Measurements from ENCODE around the gene ZNRF3.
"Not testable (repeated sequence)": the region's sequence is repeated elsewhere in the genome, so short reads cannot be mapped to it uniquely, and the experiment has no call there.

The ZNRF3 gene

DNA sequence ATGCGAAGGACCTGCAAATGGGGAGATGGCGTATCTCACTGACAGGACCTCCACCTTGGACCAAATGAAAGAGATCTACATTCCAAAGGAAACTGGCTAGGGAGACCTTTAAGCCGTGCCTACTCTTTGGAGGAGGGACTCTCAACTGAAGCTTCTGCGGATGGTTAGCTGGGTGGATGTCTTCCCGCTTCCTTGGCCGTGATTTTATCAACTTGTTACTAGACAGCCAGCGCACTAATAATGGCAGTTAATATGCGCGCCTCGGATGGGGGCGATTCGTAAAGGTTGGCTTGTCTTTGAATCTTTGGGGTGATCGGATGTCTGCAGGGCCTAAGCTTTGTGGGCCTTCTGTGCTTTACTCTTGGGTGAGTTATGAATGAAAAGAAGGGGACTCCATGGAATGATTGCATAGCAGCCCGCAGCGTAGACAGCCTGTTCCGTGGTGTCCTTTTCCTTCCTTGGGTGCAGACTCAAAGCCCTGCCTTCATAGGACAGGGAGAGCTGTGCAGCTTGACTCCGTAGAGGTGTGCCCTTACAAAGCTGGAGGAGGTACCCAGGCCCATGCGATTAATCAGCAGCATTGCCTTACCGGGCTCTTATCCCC is 1.5 kb downstream of the ZNRF3 start:
- no peak for DNase-seq (ENCODE audit: low read depth, low spot score)

DNA sequence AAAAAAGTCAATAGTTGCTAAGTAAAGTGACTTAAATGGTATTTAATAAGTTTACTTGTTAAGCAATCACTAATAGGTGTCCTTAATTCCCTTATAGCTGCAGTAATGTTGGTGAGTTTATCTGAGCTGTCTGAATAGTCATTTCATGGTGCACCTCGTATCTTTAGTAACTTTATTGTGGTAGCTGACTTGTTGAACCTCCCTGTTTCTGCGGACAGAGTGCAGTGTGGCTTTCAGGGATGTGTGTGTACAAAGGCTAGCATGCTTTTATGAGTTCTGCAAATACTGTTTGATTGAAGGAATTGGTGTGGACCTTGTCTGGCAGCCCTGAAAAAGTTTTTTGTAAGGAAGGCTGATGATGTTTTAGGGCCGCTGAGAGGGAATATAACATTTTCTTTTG is 2.6 kb downstream of the ZNRF3 start:
- DNase-seq (ENCODE audit: low read depth, low spot score) = no peak

DNA sequence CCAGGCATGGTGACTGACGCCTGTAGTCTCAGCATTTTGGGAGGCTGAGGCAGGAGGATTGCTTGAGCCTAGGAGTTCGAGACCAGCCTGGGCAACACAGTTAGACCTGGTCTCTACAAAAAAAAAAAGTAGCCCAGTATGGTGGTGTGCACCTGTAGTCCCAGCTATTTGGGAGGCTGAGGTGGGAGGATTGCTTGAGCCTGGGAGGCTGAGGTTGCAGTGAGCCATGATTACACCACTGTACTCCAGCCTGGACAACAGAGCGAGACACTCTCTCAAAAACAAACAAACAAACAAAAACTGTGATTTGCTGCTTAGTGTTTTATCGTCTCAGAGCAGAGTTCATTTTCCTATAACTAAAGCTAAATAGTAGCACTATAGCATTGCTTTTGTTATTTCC is 3.3 kb downstream of the ZNRF3 start:
- DNase-seq (ENCODE audit: low read depth, low spot score) = not testable (repeated sequence)

DNA sequence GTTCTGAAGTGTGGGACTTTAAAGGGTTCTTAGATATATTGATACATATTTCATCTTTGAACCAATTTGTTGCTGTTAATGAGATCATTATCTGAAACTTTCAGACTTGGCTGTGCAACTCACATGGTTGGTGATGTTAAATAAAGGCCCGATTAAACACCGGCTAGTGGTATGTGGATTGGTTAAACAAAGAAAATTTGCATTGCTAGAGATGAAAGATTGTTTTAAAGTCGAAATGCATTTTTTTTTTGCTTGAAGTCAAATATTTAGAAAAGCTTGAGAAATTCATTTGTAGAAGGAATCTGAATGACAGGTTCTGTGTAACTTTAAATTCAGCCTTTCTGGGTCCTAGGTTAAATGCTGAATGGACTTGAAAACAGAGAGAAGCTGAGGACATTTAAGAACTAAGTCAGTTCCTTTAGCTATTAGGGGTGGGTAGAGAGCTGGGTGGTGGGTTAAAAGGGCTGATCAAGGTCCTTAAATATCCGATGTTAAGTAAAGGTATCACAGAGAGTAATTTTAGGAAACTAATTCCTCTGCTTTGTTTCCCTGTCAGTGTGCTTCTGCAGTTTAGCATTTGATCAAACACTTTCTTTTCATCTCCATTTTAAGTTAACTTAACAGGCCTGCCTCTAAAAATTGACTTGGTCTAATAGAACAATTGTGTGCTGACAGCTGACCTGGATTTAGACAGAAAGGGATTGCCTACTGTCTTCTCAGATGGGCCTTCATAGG is 4.5 kb downstream of the ZNRF3 start:
- no peak for DNase-seq (ENCODE audit: low read depth, low spot score)

DNA sequence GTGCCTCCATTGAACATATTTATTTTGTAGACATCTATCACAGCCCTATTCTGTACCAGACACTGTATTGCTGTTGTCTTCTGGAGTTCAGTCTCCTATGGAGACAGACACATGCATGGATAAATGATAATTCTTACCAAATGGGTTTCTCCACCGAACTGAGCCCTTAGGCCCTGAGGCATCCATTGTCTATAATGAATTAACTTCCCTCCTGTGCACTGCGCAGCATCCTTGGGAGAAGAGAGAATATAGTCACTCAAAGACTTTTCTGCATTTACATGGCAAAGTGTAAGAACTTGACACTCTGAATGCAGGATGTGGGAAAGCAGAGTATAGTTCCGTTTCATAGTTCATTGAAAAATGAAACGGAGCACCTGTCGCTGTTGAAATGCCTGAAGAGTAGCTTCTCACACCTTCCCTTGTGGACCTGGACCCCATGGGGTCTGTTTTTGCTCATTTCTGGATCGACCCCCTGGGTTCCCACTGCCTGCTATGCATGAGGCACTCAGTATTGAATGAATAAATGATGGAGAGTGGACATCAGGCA is 6.2 kb downstream of the ZNRF3 start:
- DNase-seq (ENCODE audit: low read depth, low spot score) = no peak

DNA sequence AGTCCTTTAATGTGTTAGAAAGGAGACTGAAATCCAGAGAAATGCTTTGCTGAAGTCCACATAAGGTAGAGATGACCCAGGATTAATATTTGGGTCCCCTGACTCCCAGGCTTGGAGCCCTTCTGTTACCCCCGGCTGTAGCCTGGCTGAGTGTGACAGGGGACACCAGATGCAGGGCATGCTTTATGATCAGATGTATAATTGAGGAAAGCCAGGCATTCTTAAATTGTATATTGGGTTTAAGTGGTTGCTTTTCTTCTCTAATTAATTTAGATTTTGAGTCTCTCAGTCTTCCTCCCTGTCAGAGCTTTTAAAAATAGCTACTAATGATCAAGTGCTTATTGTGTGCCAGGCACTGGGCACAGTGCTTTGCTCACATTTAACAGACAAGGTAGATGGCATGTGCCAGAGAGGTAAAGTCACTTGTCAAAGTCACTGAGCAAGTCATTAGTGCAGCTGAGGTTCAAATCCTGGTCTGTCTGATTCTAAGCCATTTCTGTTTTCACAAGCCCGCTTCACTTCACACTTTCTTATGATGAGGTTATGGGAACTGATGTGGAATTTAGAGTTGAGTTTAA is 7.9 kb downstream of the ZNRF3 start:
- DNase-seq (ENCODE audit: low read depth, low spot score) = no peak

DNA sequence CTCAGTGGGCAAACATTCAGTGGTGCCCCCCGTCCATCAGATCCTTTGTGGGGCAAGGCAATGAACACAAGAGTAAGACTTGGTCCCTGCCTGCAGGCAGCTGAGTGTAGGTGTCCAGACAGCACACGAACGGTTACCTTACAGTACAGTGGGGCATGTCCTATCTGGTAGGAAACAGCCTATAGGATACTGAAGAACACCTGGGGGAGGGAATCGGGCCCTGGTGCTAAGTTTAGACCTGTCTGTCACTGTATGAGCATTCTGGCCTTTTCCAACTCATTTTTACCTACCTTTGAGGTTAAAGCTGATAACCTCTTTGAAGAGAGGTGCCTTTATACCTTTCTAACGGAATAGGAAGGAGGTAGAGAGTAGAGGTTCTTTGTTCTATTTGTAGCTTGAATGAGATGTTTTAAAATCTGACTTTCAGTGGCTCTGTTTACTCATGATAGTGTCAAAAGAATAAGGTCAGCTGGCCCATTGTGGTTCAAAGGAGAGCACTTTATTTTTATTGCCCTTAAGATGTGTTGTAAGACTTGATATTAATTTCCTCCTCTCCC is 8.9 kb downstream of the ZNRF3 start:
- no peak for DNase-seq (ENCODE audit: low read depth, low spot score)

DNA sequence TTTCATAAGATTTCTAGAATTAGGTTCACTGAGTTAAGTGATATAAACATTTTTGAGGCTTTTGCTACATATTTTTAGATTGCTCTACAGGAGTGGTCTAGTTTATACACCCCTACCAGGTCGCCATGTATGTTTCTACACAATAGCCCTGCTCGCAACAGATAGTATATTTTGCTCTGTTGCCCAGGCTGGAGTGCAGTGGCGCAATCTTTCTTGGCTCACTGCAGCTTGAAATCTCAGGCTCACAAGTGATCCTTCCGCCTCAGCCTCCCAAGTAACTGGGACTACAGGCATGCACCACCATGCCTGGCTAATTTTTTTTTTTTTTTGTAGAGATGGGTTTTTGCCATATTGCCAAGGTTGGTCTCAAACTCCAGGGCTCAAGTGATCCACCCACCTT is 10.4 kb downstream of the ZNRF3 start:
- DNase-seq (ENCODE audit: low read depth, low spot score) = no peak

DNA sequence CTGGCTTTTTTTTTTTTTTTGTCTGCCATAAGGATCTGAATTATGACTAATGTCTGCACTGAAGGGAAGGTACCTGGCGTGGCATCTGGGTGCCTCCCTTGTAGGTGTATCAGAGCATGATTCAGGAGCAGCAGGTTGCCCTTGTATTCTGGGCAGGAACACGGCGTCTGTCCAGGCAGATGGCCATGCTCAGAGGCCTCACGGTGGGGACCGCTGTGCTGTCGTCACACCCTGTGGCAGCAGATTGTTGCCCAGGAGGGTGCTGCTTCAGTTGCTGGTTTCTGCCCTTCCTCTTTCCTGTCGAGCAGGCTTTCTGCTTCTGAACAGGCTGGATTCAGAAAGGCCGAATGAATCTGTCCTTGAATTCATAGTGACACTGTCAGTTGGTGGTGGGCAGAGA is 11.0 kb downstream of the ZNRF3 start:
- DNase-seq (ENCODE audit: low read depth, low spot score) = no peak

DNA sequence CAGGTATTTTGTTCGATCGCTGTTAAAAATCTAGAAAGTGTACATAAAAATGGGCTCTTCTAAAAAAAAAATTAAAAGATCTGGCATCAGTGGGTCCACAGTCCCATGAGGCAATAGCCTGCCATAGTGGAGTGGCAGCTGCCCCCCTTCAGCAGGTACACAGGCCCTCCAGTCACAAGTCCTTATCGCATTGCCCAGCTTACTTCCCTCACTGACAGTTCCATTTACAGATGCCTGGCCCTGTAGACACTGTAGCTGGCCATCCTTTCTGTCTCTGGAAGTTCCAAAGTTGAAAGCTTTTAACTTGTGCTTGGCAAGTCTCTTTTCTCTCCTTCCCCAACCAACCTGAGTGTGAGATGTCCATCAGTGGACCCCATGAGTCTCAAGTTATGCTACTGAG is 11.4 kb downstream of the ZNRF3 start:
- no peak for DNase-seq (ENCODE audit: low read depth, low spot score)

DNA sequence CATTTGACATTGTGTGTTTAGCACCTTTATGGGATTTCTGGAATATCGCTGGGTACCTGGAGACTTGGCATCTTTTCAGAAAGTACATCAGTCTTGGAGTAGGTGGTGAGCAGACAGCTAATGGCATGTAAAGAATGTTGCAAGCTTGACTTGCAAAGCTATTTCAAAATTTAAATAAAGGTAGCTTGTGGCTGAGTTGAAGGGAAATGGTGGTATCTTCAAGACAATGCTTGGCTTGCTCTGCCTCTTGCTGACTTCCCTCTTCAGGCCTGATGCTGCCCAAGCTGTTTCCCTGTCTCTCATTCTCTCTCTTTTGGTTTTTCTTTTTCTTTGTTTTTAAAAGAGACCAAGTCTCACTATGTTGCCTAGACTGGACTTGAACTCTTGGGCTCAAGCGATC is 13.2 kb downstream of the ZNRF3 start:
- DNase-seq (ENCODE audit: low read depth, low spot score) = no peak

DNA sequence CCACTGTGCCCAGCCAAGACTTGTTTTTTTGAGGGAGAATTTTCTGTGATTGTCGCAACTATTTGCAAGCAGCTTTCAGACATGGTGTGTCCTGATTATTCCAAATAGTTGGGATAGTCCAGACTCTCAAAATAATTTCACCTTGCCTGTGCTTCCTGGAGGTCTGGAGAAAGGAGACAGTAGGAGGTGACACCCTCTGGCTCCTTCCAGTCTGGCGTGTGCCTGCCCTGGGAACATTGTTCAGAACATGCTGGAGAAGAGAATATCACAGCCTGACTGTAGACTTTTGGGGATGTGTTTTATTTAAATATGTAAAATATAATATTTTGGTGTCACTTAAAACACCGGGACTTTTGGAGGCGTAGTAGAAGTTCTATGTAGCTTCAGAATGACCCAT is 14.9 kb downstream of the ZNRF3 start:
- no peak for DNase-seq (ENCODE audit: low read depth, low spot score)

DNA sequence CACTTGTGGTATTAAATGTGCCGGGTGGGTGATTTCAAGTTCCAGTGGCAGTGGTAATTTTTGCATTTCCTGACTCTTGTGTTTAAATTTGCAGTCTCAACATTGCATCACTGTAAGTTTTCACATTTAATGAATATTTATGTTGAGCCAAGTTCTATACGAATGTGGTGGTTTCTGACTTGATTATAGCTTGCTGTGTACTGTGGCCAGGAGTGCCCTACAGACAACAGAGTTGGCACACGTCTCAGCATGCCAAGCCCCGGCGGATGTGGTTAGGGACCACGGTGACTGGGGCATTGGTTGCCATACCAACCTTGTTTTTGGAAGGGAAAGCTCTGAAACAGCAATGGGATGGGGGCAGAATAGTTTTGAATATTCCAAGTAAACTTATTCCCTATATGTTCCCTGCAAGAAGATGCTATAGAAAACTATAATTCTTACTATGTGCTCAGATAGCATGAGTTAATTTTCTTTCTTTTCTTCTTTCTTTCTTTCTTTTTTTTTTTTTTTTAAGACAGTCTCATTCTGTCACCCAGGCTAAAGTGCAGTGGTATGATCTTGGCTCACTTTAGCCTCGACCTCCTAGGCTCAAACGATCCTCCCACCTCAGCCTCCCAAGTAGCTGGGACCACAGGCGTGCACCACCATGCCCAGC is 16.0 kb downstream of the ZNRF3 start:
- no peak for DNase-seq (ENCODE audit: low read depth, low spot score)

DNA sequence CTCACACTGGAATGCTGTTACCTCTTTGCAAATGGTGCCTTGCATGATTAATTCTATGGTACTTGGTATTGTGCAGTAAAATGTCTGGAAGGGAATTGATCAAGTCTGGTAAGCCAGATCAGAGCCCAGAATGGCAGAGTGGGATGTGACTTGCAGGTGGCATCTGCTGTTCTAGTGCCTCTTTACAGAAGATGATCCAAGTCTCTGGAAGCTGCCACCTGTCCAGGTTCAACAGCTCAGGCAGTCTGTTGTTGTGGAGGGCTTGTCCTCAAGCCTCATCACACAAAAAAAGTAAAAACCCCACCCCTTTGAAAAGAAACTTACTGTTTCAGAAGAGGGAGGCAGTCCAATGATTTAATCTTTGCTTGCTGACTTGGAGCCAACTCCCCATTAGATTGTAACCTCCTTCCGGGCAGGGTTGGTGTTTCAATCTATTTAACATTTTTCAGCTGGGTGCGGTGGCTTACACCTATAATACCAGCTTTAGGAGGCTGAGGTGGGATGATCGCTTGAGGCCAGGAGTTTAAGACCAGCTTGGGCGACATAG is 17.1 kb downstream of the ZNRF3 start:
- no peak for DNase-seq (ENCODE audit: low read depth, low spot score)

DNA sequence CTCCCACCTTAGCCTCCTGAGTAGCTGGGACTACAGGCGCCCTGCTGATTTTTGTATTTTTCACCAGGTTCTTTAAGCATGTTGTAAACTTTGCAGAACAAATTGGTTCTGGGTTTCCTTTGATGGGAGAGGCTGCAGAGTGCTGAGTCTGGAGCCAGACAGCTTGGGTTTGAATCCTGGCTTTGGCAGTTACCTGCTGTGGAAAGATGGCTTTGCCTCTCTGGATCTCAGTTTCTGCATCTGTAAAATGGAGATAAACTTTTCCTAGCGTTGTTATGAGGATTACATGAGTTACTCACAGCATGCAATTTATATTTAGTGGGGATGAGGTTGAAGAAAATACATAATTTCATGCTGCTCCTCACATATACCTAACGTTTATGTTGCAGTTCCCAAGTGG is 19.1 kb downstream of the ZNRF3 start:
- DNase-seq (ENCODE audit: low read depth, low spot score) = no peak

DNA sequence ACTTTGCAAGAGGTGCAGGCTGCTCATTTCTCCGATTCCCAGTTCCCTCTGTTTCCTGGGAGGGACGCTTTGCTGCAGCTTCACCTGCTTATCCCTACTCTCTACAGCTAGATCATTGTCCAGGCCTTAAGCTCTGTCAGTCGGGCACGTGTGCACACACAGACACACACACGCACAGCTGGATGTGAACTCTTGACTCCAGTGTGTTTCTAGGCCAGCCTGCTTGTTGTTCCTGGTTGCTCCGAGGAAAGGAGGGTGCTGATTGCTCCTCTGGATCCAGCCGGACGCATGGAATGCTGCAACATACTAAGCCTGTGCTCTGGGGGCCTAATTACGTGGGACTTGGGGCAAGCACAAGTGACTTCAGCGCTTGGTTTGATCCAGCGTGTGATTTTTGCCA is 19.7 kb downstream of the ZNRF3 start:
- DNase-seq (ENCODE audit: low read depth, low spot score) = no peak

DNA sequence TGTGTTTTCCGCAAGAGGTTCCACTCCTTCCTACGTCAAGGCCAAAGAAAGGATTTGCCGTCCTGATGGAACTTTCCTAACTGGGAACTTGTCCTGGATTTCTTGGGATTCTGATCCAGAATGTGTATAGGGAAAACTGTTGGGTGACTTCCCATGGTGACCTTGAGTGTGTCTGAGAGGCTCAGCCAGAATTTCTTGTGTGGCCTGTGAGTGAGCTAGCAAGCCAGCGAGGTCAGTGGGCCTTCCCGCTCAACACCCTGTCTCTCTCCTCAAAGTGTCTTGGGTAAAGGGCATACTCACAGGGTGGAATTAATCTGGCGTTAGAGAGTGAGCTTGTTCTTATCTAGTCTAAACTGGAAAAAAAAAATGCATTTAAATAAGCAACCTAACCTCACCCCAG is 20.4 kb downstream of the ZNRF3 start:
- DNase-seq (ENCODE audit: low read depth, low spot score) = no peak

DNA sequence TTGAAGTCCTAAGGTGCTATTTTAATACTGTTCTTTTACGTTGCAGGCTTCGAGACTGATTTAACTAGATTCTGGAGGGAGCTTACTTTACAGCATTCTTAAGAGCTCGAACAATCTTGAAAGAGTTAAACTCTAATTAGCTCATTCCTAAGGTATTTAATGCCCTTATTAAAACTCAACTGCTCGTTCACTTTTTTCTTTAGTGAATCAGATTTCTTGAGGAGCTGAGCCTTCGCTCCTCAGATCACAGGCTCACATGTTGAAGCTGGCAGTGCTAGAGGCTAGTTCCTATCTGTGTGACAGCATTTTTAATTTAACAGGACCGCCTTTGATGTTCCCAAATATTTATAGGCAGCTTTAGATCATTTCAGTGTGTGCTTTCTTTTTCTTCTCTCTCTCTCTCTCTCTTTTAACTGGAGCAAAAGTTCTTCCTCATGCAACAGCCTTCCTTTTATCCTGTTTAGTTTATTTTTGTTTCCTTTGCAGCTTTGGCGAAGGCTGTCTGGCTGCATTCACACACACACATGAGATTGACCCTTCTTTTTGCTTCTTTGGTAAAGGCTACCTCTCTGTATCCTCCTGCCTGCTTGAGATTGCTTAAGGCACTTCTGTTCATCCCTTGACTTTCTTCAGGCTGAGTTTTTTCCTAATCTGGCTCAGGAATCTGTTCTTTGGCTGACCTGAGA is 21.0 kb downstream of the ZNRF3 start:
- no peak for DNase-seq (ENCODE audit: low read depth, low spot score)

DNA sequence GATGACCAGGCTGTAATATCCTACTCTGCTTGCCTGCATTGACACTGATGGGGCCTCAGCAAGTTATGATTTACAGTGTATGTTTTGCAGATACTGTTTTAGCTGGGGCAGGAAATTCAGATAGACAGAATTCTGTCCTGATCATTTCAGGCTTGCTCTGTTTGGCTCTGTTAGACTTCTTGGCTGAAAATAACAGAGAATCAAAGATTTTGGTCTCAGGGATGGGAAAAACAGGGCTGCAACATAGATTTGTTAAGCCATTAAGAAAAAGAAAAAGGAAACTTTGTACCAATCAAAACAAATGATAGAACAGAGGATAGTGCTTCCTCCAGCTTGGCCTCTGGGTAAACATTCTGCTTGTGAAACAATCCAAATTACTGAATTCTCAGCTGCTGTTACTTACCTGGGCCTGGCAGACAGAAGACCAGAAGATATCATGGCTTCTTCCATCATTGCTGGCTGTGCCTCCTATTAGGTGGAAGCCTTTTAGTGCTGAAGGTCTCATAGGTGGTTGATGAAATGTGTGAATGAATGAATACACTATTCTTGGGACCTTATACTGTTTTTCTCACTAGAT is 22.0 kb downstream of the ZNRF3 start:
- no peak for DNase-seq (ENCODE audit: low read depth, low spot score)

DNA sequence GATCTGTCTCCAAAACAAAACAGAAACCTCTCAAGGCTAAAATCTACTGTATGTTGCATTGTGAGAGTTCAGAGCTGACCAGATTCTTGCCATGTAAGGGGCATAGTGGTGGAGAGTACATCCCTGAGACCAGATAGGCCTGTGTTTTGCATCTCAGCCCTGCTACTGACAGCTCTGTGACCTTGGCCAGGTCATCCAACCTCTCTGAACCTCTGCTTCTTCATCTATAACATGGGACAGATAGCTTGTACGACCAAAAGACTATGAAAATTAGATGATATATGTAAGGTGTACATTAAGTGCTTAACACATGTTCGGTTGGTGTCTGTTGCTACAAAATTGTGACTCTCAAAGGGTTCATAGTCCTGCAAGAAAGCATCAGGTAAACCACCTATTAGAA is 22.9 kb downstream of the ZNRF3 start:
- DNase-seq (ENCODE audit: low read depth, low spot score) = no peak
